GM18508 (cell line): ENCODE data around the gene TADA3.

Source experiments
- ATAC-seq: cut with Tn5 transposase; IDR thresholded peaks from one replicate; pipeline ENCODE4 v1.9.1; 2021; ENCODE audit warnings: moderate number of reproducible peaks; ENCODE audit not compliant: insufficient read depth, unreplicated experiment

TADA3 gene, protein sequence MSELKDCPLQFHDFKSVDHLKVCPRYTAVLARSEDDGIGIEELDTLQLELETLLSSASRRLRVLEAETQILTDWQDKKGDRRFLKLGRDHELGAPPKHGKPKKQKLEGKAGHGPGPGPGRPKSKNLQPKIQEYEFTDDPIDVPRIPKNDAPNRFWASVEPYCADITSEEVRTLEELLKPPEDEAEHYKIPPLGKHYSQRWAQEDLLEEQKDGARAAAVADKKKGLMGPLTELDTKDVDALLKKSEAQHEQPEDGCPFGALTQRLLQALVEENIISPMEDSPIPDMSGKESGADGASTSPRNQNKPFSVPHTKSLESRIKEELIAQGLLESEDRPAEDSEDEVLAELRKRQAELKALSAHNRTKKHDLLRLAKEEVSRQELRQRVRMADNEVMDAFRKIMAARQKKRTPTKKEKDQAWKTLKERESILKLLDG

DNA sequence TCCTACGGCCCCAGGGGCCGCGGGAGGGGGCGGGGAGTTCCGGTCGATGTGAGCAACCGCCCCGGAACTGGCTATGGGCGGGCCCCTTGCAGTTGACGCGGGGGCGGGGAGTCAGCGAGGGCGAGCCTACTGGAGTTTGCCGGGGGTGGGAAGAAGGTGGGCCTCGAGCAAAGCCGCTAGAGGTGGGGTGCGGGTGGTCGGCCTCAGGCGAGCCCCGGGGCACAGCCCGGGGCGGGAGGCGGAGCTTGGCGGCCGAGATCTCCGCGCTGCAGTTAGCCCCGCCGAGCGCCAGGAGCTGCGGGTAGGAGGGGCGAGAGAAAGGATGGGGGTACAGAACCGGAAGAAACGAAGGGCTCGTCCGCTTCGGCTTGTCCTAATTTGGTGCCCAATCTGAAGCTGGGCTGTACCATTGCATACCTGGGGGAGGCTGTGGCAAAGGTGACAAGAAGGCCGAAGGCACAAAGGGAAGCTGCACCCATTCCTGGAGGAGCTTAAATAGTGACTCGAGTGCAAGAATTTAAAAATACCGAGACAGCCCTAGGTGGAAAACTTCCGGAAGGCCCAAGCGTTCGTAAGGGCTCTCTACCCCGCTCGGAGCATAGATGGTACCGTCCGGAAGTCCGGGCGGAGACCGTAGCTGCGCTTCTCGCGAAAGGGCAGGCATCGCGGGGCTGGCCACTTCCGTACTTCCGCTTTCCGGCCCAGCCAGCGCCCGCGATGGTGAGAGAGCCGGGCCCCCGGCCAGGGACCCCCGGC is at the start of gene TADA3, which contains the start of gene ARPC4:
TADA3 (minus strand) TSS at position 69 of the 756 bp plus-strand sequence. CDS start 1,007 bp downstream, outside the sequence.
ARPC4 (plus strand) TSS at position 678 of the 756 bp plus-strand sequence; CDS start at position 718, 40 bp downstream.
- peak; percentile 61 for ATAC-seq

DNA sequence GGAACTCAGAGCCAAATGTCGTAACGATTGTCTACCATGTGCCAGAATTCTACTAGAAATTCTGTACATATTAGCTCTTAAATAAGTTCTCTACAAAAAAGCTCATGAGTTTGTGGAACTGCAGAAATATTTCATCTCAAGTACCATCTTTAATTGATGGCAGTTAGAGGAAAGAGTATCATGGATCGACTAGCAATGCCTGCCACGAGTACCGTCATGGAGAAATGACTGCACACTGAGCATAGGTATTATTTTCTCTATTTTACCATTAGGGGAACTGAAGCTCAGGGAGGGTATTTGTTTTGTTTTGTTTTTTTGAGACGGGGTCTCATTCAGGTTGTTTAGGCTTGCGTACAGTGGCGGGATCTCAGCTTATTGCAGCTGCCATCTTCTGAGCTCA is 48.7 kb upstream of the TADA3 start:
- ATAC-seq, result no peak

DNA sequence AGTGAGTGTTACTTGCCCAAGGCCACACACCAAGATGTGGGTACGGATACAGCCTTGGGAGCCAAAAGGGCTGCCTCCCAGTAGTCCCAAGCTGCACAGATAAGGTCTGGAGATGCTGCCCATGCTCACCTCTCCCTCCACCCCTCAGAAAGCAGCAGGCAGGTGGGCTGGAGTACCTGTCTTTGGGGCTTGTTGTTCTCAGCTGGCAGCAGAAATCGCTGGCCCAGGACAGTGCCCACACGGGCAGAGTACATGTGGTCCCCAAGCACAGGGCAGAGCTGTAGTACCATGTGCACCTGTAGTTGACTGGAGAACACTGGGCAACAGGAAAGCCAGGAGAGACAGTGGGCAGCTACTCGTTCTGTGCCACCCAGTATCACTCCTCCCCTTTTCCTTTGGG is 46.6 kb upstream of the TADA3 start:
- ATAC-seq, result no peak

DNA sequence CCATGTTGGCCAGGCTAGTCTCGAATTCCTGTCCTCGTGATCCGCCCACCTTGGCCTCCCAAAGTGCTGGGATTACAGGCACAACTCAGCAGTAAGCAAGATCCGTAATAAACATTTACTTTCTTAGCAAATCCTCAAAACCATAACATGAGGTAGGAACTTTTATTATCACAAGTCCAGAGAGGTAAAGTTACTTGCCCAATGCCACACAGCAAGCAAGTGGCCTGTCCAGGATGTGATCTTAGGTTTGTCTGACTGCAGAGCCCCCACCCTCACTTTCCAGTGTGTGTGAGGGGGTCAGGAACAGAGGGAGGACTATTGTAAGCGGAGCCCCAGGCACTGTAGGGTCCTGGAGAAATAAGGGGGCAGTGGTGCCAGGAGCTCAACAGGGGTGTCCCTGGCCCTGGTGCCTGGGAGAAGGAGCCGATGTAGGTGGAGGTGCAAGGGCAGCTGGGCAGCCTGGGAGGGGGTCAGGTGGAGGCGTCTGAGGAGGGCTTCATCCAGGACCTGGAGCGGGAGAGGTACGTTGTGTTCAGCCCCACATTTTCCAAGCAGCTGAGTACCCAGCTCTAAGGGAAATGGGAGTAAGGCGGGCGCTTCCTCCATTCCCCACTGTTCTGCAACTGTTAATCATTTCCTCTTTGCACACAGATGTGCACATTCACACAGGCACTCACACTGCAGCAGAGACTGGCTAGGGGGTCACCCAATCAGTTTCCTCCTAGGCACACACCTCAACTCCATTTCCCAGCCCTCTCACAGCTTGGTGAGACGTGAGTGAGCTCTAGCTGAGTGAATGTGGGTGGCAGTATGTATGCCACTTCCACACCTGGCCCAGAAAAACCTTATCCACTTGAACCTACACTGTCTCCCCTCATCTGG is 45.7 kb upstream of the TADA3 start:
- no peak for ATAC-seq

DNA sequence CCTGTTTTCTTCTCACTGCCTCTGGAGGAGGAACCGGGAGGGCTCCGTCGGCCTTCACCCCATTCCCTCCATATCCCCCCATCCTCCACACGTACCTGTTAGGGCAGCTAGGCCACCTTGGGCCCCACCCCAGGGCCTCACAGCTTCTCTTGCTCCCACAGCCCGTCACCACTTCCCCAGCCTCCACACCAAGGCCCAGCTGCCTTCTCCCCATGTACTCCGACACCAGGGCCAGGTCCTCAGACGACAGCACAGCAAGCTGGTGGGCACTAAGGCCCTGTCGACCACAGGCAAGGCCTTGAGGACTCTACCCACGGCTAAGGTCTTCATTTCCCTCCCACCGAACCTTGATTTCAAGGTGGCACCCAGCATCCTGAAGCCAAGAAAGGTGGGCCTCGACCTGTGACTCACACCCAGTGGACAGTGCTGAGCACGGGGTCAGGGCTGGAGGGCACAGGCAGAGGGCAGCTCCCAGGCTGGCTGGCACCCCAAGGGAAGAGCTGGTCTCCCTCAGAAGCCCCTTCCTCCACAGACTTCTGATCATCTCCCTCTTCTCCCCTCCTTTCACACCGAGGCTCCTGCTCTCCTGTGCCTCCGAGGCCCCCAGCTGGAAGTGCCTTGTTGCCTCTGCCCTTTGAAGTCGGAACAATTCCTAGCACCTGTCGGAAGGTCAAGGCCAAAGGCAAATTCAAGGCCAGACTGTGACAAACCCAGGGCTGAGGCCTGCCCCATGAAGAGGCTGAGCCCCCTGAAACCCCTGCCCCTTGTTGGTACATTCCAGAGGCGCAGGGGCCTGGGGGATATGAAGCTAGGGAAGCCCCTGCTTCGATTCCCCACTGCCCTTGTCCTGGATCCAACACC is 42.5 kb upstream of the TADA3 start:
- no peak for ATAC-seq

DNA sequence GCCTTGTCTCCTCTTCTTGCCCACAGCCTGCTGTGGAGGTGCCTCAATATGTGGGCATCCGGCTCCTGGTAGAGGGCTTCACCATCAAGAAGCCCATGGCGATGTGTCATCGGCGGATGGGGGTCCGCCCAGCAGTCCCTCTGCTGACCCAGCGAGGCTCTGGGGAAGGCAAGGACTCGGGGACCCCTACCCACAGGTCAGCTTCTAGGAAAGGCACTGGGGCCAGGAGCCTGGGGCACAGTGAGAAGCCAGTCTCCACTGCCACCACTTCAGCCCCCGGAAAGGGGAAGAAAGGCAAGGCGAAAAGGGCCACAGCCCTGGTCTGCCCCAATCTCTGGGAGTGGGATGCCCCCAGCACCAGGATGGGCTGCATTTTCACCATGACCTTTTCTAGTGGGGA is 40.8 kb upstream of the TADA3 start:
- no peak for ATAC-seq

DNA sequence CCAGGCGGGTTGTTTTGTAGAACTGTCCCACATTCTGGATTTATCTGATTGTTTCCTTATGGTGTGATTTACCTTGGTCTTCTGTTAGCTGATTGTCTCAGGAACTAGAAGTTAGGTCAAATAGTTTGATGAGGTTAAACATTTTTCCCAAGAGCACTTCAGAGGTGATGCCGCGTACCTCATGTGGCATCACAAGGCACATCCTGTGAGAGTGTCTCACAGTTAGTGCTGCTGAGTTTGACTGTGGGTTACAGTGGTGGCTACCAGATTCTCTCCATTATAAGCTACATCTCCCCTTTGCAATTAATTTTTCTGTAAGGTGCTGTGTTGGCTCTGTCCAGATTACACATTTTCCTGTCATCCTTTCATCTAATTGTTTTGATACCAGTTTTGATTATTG is 39.0 kb upstream of the TADA3 start:
- ATAC-seq, result no peak

DNA sequence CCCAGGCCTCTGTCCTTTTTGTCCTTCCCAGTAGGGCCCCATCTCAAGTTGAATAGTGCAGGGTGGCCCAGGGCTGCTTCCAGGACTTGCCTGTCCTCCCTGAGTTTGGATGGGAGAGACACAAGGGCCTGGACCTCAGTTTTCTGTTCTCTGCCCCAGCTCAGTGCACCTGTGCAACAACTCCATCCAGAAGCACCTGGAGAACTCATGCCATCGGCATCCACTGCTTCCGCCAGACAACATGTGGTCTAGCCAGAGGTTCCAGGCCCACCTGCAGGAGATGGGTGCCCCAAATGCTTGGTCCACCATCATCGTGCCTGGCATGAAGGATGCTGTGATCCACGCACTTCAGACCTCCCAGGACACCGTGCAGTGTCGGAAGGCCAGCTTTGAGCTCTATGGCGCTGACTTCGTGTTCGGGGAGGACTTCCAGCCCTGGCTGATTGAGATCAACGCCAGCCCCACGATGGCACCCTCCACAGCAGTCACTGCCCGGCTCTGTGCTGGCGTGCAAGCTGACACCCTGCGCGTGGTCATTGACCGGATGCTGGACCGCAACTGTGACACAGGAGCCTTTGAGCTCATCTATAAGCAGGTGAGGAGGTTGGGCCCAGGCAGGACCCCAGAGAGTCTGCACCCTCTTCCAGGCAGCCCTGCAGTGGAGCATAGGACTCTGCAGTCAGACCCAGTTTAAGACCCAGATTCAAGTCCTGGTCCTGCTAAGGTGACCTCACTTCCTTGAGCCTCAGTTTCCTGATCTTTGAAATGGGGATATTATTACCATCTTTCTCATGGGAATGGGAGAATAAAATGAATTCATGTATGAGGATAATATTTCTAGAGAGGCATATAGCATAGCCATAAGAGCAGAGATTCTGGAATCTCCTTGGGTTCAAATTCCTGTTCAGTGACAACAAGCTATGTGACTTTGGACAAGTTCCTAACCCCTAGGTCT is 36.8 kb upstream of the TADA3 start:
- no peak for ATAC-seq

DNA sequence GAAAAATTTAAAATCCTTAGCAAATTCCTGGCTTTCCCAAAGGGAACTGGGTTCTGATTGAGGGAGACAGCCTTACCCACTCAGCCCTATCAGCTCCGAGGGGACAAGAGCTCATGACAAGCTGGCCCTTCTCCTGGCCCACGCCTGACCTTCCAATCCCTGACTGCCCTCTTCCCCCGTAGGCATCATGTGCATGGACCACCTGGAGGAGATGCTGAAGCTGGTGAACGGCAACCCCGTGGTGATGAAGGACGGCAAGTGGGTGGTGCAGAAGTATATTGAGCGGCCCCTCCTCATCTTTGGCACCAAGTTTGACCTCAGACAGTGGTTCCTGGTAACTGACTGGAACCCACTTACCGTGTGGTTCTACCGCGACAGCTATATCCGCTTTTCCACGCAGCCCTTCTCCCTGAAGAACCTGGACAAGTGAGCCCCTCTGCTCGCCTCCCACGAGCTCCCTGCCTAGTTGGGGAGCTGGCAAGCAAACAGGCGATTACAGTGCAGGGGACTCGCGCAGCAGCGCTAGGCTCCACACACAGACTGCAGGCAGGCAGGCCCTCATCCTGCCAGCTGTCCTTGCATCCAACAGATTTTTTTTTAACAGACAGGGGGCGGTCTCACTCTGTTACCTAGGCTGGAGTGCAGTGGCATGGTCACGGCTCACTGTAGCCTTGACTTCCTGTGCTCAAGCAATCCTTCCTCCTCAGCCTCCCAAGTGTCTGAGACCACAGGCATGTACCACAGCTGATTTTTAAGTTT is 34.7 kb upstream of the TADA3 start:
- ATAC-seq, result no peak

DNA sequence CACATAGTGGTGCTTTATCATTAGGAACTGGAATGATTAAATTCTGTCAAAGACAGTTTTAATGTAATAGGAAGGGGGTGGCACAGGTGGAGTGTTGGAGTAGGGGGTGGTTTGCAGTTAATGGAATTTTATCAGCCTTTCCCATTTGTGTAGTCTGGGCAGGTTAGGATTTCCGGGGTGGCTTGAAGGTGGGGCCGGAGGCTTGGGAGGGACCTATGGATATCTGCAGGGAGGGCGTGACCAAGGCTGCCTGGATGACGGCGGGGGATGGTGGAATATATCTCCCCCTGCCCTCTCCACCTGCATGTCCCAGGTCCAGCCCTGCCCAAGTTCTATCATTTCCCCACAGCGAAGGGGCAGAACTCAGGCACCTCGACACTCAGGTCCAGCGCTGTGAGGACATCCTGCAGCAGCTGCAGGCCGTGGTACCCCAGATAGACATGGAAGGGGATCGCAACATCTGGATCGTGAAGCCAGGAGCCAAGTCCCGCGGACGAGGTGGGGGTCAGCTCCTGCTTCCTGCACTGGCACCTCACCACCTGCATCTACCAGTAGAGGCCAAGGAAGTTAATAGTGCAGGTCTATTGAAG is 33.3 kb upstream of the TADA3 start:
- no peak for ATAC-seq

DNA sequence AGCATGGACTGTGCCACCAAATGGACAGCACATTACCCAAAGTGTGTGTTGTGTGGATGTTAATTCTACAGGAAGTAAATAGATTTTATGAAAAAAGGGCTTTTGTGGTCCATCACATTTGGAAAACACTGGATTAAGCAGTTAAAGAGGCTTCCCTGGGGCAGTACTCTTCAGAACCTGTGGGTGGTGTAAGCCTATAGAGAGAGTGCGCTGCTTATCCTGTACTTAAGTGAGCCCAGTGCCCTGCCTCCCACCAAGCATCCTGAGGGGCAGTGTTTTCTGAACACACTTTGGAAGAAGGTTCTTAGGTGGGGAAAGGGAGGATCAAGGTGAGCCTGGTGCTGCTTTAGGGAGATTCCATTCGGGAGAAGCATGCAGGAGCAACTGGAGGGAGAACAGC is 28.7 kb upstream of the TADA3 start:
- no peak for ATAC-seq

DNA sequence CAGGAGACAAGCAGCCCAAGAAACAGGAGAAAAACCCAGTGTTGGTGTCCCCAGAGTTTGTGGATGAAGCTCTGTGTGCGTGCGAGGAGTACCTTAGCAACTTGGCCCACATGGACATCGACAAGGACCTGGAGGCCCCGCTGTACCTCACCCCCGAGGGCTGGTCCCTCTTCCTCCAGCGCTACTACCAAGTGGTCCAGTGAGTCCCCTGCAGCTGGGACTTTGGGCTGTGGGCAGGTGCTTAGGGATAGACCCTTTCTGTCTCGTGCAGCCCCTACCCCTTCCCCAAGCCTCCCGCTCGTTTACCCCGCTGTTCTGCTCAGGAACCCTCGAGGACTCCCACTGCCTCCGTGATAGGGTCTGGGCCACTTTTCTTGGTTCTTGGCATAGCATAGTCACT is 28.3 kb upstream of the TADA3 start:
- no peak for ATAC-seq

DNA sequence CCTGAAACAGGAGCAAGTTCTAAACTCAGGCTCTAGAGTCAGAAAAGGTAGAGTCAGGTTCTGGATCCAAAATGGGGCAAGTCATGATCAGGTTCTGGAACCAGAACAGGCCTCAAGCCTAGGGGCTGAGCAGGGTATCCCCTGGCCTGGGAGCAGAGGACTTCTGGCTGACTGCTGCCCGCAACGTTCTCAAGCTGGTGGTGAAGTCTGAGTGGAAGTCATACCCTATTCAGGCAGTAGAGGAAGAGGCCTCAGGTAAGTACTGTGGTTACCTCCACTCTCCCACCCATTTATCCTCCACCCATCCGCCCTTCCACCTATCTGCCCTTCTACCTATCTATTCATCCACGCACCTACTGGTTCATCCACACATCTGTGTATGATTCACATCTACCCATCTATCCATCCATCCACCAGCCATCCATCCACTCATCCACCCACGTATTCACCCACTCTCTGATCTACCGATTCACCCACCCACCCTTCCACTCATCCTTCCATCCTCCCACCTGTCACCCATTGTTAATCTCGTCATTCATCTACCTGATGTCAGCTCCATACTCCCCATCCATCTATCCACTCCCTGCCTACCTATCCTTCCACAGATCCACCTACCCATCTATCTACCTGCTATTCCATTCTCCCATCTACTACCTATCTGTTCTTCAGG is 26.5 kb upstream of the TADA3 start:
- ATAC-seq, result no peak

DNA sequence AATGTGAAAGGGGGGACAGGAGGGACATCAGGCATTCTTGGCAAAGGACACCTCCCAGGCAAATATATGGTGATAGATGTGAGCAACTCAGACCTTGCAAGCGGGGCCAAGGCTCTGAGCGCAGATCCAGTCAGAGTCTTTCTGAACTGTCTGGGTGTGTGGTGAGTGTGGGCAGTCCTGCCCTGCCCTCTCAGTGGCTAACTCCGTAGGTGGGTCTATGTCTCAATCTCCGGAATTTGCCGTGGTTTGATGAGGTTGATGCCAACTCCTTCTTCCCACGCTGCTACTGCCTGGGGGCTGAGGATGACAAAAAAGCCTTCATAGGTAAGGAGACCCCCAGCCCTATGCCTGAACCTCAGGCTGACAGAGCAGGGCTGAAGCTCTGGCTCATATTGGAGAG is 25.2 kb upstream of the TADA3 start:
- no peak for ATAC-seq

DNA sequence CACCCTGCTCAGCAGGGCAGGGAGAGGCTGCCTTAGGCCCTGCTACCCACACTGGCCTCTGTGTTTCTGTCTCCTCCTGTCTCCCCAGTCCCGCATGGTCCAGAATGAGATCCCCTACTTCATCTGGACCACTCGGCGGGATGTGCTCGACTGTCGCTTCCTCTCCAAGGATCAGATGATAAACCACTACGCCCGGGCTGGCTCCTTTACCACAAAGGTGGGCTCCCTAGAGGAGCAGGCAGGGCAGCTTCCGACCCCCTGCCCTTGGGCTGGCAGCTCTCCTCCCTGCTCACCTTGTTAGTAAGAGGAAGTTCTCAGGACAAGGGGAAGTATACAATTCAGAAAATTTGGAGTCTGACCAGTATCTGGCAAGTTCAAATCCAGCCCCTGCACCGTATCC is 23.7 kb upstream of the TADA3 start:
- ATAC-seq, result no peak

DNA sequence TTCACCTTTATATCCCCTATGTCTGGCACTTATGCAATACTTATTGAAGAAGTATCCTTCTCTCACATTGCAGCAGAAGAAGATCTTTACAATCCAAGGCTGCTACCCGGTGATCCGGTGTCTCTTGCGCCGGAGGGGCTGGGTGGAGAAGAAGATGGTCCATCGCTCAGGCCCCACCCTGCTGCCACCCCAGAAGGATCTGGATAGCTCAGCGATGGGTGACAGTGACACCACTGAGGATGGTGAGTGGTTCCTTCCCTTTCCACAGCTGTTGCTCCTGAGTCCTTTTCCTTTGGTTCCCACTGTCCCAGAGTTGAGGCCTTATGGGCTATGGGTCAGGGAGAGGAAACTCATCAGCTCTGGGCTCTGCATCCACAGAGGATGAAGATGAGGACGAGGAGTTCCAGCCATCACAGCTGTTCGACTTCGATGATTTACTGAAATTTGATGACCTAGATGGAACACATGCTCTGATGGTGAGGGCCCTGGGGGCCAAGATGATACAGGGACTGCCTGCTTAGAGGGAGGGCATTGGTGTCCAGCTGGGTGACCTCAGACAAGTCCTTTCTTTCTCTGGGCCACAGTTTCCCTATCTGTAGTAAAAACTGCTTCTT is 20.7 kb upstream of the TADA3 start:
- no peak for ATAC-seq

DNA sequence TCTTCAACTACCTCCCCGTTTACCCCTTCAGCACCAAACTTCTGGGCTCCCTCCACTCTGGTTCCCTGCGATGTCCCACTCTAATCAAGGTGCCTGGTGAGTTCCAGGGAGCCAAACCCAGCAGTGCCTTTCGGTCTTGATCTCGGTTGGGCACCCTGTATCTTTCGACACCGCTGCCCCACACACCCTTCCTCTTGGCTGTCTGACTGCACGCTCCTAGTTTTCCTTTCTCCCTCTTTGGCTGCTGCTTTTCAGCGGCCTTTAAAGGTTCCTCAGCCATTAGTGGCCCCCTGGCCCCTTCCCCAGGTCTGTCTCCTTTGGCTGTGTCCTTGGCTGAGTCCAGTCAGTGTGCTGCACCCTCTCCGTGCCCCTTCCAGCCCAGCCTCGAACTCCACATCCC is 18.6 kb upstream of the TADA3 start:
- no peak for ATAC-seq
